ENCODE data around the gene TMEM143.

- TF ChIP-seq CTCF (IDR thresholded peaks at IDR 0.05; ENCODE audit: extremely low read depth in 1 of 2, insufficient read depth in 1 of 2, low read depth in 1 of 2, low read length in 2 of 2) (peak in 1 of 2 donors; percentile 36), EZH2 (IDR thresholded peaks at IDR 0.05; ENCODE audit: borderline replicate concordance, low read depth, low read length, severe bottlenecking) (no peak), POLR2A (IDR thresholded peaks at IDR 0.05; ENCODE audit: low read depth, low read length) (no peak), MAX (IDR thresholded peaks at IDR 0.05; ENCODE audit: insufficient read depth, insufficient read length) (no peak), POLR2AphosphoS5 (IDR thresholded peaks at IDR 0.05; ENCODE audit: insufficient read depth, low read depth, low read length) (no peak), FOS (IDR thresholded peaks at IDR 0.05; ENCODE audit: borderline replicate concordance, insufficient read depth, low read length) (no peak), JUN (IDR thresholded peaks at IDR 0.05; ENCODE audit: borderline replicate concordance, insufficient read depth, insufficient read length, low read depth) (no peak), MYC (IDR thresholded peaks at IDR 0.05; ENCODE audit: low read depth, low read length) (no peak), GATA2 (IDR thresholded peaks at IDR 0.05; ENCODE audit: insufficient read depth, insufficient read length, low read depth, low read length) (no peak)
These were observed 54.8 kb downstream of the TMEM143 start for GRCh38 chr19:48308631-48309586.
